Measurements from ENCODE around the gene DMD. TPM values are rescaled to one million over a fixed set of nuclear protein-coding genes. Genes with fewer than 3 reads are reported as not detected.

DMD gene
- total RNA-seq, 1 donor = 32.4 TPM

GRCh38 chrX:31093639-31093975 is 2117.7 kb downstream of the DMD start:
- no peak overlapping the region for H3K4me3 ChIP-seq (ENCODE audit: low read depth, low read length)
- no peak for DNase-seq (ENCODE audit: low read depth)
- no peak for TF ChIP-seq CTCF (IDR thresholded peaks at IDR 0.05; ENCODE audit: insufficient read depth, low read depth, low read length)

- no peak for TF ChIP-seq CTCF (IDR thresholded peaks at IDR 0.05; ENCODE audit: insufficient read depth, low read depth, low read length)
- DNase-seq (ENCODE audit: low read depth) = no peak
- no peak overlapping the region for H3K4me3 ChIP-seq (ENCODE audit: low read depth, low read length)
Measured at GRCh38 chrX:31092970-31093638, 2118.2 kb downstream of the DMD start.

GRCh38 chrX:31092476-31092875 is 2118.9 kb downstream of the DMD start:
- H3K4me3 ChIP-seq (ENCODE audit: low read depth, low read length) = no peak overlapping the region
- TF ChIP-seq CTCF (IDR thresholded peaks at IDR 0.05; ENCODE audit: insufficient read depth, low read depth, low read length) = no peak
- no peak for DNase-seq (ENCODE audit: low read depth)

GRCh38 chrX:31091819-31092218 is 2119.5 kb downstream of the DMD start:
- H3K4me3 ChIP-seq (ENCODE audit: low read depth, low read length) = no peak overlapping the region
- no peak for DNase-seq (ENCODE audit: low read depth)
- TF ChIP-seq CTCF (IDR thresholded peaks at IDR 0.05; ENCODE audit: insufficient read depth, low read depth, low read length) = no peak

- H3K4me3 ChIP-seq (ENCODE audit: low read depth, low read length) = no peak overlapping the region
- TF ChIP-seq CTCF (IDR thresholded peaks at IDR 0.05; ENCODE audit: insufficient read depth, low read depth, low read length) = no peak
- no peak for DNase-seq (ENCODE audit: low read depth)
Measured at GRCh38 chrX:31074522-31074921, 2136.8 kb downstream of the DMD start.

- no peak for DNase-seq (ENCODE audit: low read depth)
- no peak within 1 kb of the TSS for H3K4me3 ChIP-seq (ENCODE audit: low read depth, low read length)
- no peak for TF ChIP-seq CTCF (IDR thresholded peaks at IDR 0.05; ENCODE audit: insufficient read depth, low read depth, low read length)
Measured at GRCh38 chrX:31071725-31072124, 2139.6 kb downstream of the DMD start, which contains the start of gene FTHL17. Gene FTHL17 (minus strand): TSS chrX:31072041. CDS start chrX:31071953, 88 bp downstream.

- no peak for TF ChIP-seq CTCF (IDR thresholded peaks at IDR 0.05; ENCODE audit: insufficient read depth, low read depth, low read length)
- no peak for DNase-seq (ENCODE audit: low read depth)
- H3K4me3 ChIP-seq (ENCODE audit: low read depth, low read length) = no peak overlapping the region
Measured at GRCh38 chrX:31071262-31071661, 2140.1 kb downstream of the DMD start.
